GM23338 (cell line): ENCODE measurements around the gene ZAP70.

Source experiments
- CREB1 ChIP-seq: fragments of 250-450 bp; sonication (Bioruptor Pico); IDR thresholded peaks from 2 replicates; pipeline ENCODE4 v1.5.0; 2020; ENCODE audit warnings: low read depth, mild to moderate bottlenecking, moderate library complexity
- EZH2 ChIP-seq: fragments of 200-600 bp; sonication (generic); IDR thresholded peaks from one replicate; pipeline ENCODE4 v1.8.0; 2017; ENCODE audit warnings: antibody characterized with exemption, mild to moderate bottlenecking, low read depth; ENCODE audit not compliant: unreplicated experiment
- EZH2phosphoT487 ChIP-seq: fragments of 200-600 bp; sonication (generic); IDR thresholded peaks from one replicate; pipeline ENCODE4 v1.8.1; 2018; ENCODE audit warnings: antibody characterized with exemption; ENCODE audit not compliant: unreplicated experiment
- JUNB ChIP-seq: IDR thresholded peaks from one replicate; pipeline ENCODE4 v1.6.1; 2016; ENCODE audit warnings: antibody characterized with exemption; ENCODE audit not compliant: unreplicated experiment
- NANOG ChIP-seq: IDR thresholded peaks from 2 replicates; pipeline ENCODE4 v1.6.1; 2016; ENCODE audit warnings: antibody characterized with exemption, borderline replicate concordance
- POLR2AphosphoS5 ChIP-seq: IDR thresholded peaks from 2 replicates; pipeline ENCODE4 v1.6.1; 2016; ENCODE audit warnings: antibody characterized with exemption, low read depth
- ZNF114 ChIP-seq: fragments of 250-450 bp; sonication (Bioruptor Pico); IDR thresholded peaks from 2 replicates; pipeline ENCODE4 v1.5.0; 2020; ENCODE audit warnings: mild to moderate bottlenecking, moderate library complexity
- TF ChIP-seq, protein P1 (sequence below): IDR thresholded peaks from one replicate; pipeline ENCODE4 v1.6.1; 2018; ENCODE audit warnings: antibody characterized with exemption; ENCODE audit not compliant: unreplicated experiment
- TF ChIP-seq, protein P2 (sequence below), 2 experiments: fragments of 200-600 bp in 1 of 2; sonication (generic) in 1 of 2; conservative IDR thresholded peaks; 2 replicates each; pipeline versions ENCODE4 v1.5.1 to v1.6.1; 2016 to 2017; ENCODE audit warnings: antibody characterized with exemption in 2 of 2, low read depth in 2 of 2, mild to moderate bottlenecking in 2 of 2, moderate library complexity in 1 of 2
- TF ChIP-seq, protein P3 (sequence below): IDR thresholded peaks from 2 replicates; pipeline ENCODE4 v1.6.1; 2016; ENCODE audit warnings: antibody characterized with exemption
- TF ChIP-seq, protein P4 (sequence below): fragments of 250-450 bp; sonication (Bioruptor Pico); IDR thresholded peaks from 2 replicates; pipeline ENCODE4 v1.5.0; 2020; ENCODE audit warnings: mild to moderate bottlenecking, moderate library complexity

DNA sequence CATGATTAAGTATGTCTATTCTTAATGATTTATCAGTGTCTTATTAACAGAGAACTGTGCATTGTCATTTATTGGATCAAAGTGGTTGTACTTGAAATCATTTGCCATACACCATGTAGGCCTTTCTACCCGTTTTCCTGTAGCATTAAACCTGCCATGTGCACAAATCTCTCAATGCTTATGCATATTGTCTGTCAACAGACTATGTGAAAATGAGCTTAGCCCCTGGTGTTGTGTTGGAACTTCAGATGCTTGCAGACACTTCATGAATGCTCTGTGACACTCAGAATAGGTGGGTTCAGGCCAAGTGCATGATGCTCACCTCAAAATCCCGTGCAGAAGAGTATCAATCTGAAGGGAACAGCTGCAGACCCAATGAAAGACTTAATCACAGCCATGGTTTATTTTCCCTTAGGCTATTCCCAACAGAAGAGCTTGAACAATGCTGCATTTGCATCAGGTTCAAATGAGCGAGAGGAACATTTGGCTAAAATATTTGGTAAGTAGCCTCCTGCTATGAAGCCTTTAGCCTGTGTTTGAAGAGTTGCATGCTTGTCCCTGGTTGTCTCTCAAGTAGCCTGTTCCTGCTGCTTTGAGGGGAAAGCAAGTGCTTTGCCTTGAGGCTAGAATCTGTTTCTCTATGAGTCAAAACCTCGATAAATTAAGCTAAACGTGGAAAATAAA lies 37.8 kb upstream of the ZAP70 start:
- TF ChIP-seq CREB1 (no peak), EZH2 (no peak), EZH2phosphoT487 (no peak), JUNB (no peak), ZNF114 (no peak), POLR2AphosphoS5 (no peak), NANOG (no peak)
- TF ChIP-seq, protein P1, sequence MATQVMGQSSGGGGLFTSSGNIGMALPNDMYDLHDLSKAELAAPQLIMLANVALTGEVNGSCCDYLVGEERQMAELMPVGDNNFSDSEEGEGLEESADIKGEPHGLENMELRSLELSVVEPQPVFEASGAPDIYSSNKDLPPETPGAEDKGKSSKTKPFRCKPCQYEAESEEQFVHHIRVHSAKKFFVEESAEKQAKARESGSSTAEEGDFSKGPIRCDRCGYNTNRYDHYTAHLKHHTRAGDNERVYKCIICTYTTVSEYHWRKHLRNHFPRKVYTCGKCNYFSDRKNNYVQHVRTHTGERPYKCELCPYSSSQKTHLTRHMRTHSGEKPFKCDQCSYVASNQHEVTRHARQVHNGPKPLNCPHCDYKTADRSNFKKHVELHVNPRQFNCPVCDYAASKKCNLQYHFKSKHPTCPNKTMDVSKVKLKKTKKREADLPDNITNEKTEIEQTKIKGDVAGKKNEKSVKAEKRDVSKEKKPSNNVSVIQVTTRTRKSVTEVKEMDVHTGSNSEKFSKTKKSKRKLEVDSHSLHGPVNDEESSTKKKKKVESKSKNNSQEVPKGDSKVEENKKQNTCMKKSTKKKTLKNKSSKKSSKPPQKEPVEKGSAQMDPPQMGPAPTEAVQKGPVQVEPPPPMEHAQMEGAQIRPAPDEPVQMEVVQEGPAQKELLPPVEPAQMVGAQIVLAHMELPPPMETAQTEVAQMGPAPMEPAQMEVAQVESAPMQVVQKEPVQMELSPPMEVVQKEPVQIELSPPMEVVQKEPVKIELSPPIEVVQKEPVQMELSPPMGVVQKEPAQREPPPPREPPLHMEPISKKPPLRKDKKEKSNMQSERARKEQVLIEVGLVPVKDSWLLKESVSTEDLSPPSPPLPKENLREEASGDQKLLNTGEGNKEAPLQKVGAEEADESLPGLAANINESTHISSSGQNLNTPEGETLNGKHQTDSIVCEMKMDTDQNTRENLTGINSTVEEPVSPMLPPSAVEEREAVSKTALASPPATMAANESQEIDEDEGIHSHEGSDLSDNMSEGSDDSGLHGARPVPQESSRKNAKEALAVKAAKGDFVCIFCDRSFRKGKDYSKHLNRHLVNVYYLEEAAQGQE = no peak
- TF ChIP-seq, protein P2, sequence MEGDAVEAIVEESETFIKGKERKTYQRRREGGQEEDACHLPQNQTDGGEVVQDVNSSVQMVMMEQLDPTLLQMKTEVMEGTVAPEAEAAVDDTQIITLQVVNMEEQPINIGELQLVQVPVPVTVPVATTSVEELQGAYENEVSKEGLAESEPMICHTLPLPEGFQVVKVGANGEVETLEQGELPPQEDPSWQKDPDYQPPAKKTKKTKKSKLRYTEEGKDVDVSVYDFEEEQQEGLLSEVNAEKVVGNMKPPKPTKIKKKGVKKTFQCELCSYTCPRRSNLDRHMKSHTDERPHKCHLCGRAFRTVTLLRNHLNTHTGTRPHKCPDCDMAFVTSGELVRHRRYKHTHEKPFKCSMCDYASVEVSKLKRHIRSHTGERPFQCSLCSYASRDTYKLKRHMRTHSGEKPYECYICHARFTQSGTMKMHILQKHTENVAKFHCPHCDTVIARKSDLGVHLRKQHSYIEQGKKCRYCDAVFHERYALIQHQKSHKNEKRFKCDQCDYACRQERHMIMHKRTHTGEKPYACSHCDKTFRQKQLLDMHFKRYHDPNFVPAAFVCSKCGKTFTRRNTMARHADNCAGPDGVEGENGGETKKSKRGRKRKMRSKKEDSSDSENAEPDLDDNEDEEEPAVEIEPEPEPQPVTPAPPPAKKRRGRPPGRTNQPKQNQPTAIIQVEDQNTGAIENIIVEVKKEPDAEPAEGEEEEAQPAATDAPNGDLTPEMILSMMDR (conservative IDR thresholded peaks at IDR 0.05; ENCODE audit: low read depth in 2 of 2) = no peak
- TF ChIP-seq, protein P3, sequence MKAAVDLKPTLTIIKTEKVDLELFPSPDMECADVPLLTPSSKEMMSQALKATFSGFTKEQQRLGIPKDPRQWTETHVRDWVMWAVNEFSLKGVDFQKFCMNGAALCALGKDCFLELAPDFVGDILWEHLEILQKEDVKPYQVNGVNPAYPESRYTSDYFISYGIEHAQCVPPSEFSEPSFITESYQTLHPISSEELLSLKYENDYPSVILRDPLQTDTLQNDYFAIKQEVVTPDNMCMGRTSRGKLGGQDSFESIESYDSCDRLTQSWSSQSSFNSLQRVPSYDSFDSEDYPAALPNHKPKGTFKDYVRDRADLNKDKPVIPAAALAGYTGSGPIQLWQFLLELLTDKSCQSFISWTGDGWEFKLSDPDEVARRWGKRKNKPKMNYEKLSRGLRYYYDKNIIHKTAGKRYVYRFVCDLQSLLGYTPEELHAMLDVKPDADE = no peak
- TF ChIP-seq, protein P4, sequence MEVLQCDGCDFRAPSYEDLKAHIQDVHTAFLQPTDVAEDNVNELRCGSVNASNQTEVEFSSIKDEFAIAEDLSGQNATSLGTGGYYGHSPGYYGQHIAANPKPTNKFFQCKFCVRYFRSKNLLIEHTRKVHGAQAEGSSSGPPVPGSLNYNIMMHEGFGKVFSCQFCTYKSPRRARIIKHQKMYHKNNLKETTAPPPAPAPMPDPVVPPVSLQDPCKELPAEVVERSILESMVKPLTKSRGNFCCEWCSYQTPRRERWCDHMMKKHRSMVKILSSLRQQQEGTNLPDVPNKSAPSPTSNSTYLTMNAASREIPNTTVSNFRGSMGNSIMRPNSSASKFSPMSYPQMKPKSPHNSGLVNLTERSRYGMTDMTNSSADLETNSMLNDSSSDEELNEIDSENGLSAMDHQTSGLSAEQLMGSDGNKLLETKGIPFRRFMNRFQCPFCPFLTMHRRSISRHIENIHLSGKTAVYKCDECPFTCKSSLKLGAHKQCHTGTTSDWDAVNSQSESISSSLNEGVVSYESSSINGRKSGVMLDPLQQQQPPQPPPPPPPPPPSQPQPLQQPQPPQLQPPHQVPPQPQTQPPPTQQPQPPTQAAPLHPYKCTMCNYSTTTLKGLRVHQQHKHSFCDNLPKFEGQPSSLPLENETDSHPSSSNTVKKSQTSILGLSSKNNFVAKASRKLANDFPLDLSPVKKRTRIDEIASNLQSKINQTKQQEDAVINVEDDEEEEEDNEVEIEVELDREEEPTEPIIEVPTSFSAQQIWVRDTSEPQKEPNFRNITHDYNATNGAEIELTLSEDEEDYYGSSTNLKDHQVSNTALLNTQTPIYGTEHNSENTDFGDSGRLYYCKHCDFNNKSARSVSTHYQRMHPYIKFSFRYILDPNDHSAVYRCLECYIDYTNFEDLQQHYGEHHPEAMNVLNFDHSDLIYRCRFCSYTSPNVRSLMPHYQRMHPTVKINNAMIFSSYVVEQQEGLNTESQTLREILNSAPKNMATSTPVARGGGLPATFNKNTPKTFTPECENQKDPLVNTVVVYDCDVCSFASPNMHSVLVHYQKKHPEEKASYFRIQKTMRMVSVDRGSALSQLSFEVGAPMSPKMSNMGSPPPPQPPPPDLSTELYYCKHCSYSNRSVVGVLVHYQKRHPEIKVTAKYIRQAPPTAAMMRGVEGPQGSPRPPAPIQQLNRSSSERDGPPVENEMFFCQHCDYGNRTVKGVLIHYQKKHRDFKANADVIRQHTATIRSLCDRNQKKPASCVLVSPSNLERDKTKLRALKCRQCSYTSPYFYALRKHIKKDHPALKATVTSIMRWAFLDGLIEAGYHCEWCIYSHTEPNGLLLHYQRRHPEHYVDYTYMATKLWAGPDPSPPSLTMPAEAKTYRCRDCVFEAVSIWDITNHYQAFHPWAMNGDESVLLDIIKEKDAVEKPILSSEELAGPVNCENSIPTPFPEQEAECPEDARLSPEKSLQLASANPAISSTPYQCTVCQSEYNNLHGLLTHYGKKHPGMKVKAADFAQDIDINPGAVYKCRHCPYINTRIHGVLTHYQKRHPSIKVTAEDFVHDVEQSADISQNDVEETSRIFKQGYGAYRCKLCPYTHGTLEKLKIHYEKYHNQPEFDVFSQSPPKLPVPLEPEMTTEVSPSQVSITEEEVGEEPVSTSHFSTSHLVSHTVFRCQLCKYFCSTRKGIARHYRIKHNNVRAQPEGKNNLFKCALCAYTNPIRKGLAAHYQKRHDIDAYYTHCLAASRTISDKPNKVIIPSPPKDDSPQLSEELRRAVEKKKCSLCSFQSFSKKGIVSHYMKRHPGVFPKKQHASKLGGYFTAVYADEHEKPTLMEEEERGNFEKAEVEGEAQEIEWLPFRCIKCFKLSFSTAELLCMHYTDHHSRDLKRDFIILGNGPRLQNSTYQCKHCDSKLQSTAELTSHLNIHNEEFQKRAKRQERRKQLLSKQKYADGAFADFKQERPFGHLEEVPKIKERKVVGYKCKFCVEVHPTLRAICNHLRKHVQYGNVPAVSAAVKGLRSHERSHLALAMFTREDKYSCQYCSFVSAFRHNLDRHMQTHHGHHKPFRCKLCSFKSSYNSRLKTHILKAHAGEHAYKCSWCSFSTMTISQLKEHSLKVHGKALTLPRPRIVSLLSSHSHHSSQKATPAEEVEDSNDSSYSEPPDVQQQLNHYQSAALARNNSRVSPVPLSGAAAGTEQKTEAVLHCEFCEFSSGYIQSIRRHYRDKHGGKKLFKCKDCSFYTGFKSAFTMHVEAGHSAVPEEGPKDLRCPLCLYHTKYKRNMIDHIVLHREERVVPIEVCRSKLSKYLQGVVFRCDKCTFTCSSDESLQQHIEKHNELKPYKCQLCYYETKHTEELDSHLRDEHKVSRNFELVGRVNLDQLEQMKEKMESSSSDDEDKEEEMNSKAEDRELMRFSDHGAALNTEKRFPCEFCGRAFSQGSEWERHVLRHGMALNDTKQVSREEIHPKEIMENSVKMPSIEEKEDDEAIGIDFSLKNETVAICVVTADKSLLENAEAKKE (CRISPR knock-in tag) = no peak
